Spinal cord (tissue), 10 donors: ENCODE results near the gene RBL1. TPM values are rescaled to one million over a fixed set of nuclear protein-coding genes. Genes with fewer than 3 reads are reported as not detected.
A peak's percentile ranks its signal among the peaks of the same experiment; 100 is the strongest.

Source experiments
- DNase-seq, 6 donors: peaks; one replicate each; pipeline versions ENCODE4 v3.0.0 to v3.0.0-alpha.2; 2013 to 2015; ENCODE audit warnings: low spot score in 6 of 6, low read depth in 4 of 6
- H3K27ac ChIP-seq: one replicate; pipeline ENCODE4 v1.5.1; 2013; ENCODE audit warnings: low read depth, low read length, control low read depth
- H3K27me3 ChIP-seq: one replicate; pipeline ENCODE4 v1.6.1; 2013; ENCODE audit warnings: low read length; ENCODE audit not compliant: control insufficient read depth, insufficient read depth
- H3K36me3 ChIP-seq: one replicate; pipeline ENCODE4 v1.6.1; 2013; ENCODE audit warnings: low read length; ENCODE audit not compliant: control insufficient read depth, insufficient read depth
- H3K4me1 ChIP-seq: one replicate; pipeline ENCODE4 v1.6.1; 2013; ENCODE audit warnings: low read length; ENCODE audit not compliant: control insufficient read depth, insufficient read depth
- H3K4me3 ChIP-seq: one replicate; pipeline ENCODE4 v1.5.1; 2013; ENCODE audit warnings: low read depth, low read length, control low read depth
- H3K9me3 ChIP-seq: one replicate; pipeline ENCODE4 v1.6.1; 2013; ENCODE audit warnings: low read length; ENCODE audit not compliant: control insufficient read depth, insufficient read depth
- WGBS: methylation state at CpG from one replicate; pipeline ENCODE4 v1.1.5; 2013; ENCODE audit warnings: missing lambda C conversion rate; ENCODE audit not compliant: insufficient coverage; 5-methylcytosine and 5-hydroxymethylcytosine counted together
- polyA plus RNA-seq, 2 donors: library from polyadenylated mRNA; unstranded; fragments of 120-200 nt; gene quantifications; one replicate each; pipeline ENCODE4 v1.2.1, GENCODE V29; 2013; ENCODE audit not compliant: insufficient read length in 2 of 2
- small RNA-seq: library from RNA; depleted of rRNA; stranded (forward); fragments of <200 nt; gene quantifications from one replicate; pipeline ENCODE3, GENCODE V24; 2014; ENCODE audit warnings: low replicate concordance
- total RNA-seq, 2 donors: library from RNA; depleted of rRNA in 1 of 2; stranded (reverse); fragments of 120-200 nt in 1 of 2; fragments of >200 nt in 1 of 2; gene quantifications; one replicate each; pipeline versions ENCODE4 v1.2.3 to v1.2.4, GENCODE V29; 2013 to 2014
- donor health status: healthy.

Gene RBL1
- total and polyA plus RNA-seq, 4 donors: 6.4 to 15.4 (median 11.3) TPM

- no peaks in the 10 kb centered on the region for H3K4me1 ChIP-seq
- H3K36me3 ChIP-seq: no peaks in the 10 kb centered on the region
- no peaks in the 10 kb centered on the region for H3K27me3 ChIP-seq
- no peak overlapping the region for H3K4me3 ChIP-seq
- H3K27ac ChIP-seq: no peak overlapping the region
- DNase-seq: no peak
- WGBS: 89% methylated on average over 10 of the region's 10 CpGs
- H3K9me3 ChIP-seq: no peaks in the 10 kb centered on the region
Observed at GRCh38 chr20:36957875-36958667, 137.7 kb downstream of the RBL1 start.

- Histone ChIP-seq H3K4me3 (no peak overlapping the region), H3K4me1 (peaks cover 3% of the 10 kb centered on the region), H3K36me3 (no peaks in the 10 kb centered on the region), H3K27me3 (no peaks in the 10 kb centered on the region), H3K27ac (no peak overlapping the region), H3K9me3 (no peaks in the 10 kb centered on the region)
- no peak for DNase-seq
- no CpG with 5 or more reads among the region's 2 CpGs for whole genome bisulfite sequencing
Observed at GRCh38 chr20:36956674-36957073, 139.1 kb downstream of the RBL1 start.

GRCh38 chr20:36956016-36956415, 139.8 kb downstream of the RBL1 start:
- Histone ChIP-seq H3K27me3 (no peaks in the 10 kb centered on the region), H3K36me3 (no peaks in the 10 kb centered on the region), H3K27ac (no peak overlapping the region), H3K9me3 (no peaks in the 10 kb centered on the region), H3K4me3 (no peak overlapping the region), H3K4me1 (peaks cover 3% of the 10 kb centered on the region)
- 86% methylated on average over 1 of the region's 3 CpGs for WGBS
- DNase-seq: no peak

GRCh38 chr20:36951979-36952738, 143.6 kb downstream of the RBL1 start:
- peak overlapping the region; percentile 70 for H3K27ac ChIP-seq
- 0% methylated on average over 5 of the region's 11 CpGs for WGBS
- DNase-seq: no peak

GRCh38 chr20:36951198-36951978, 144.4 kb downstream of the RBL1 start, which contains the start of gene SAMHD1:
Gene SAMHD1, minus strand, starts transcription at chr20:36951708. Its CDS starts 65 bp downstream, at chr20:36951643.
- peak; percentile 84 to 98 (median 88) for DNase-seq
- Histone ChIP-seq H3K4me1 (peaks cover 3% of the 10 kb centered on the region), H3K9me3 (no peaks in the 10 kb centered on the region), H3K27ac (peak within 1 kb of the TSS; percentile 81), H3K4me3 (peak within 1 kb of the TSS; percentile 96), H3K36me3 (no peaks in the 10 kb centered on the region), H3K27me3 (no peaks in the 10 kb centered on the region)
- 0% methylated on average over 66 of the region's 66 CpGs for WGBS

More at GRCh38 chr20:36951979-36952738, 143.6 kb downstream of the RBL1 start:
- Histone ChIP-seq H3K9me3 (no peaks in the 10 kb centered on the region), H3K4me1 (peaks cover 3% of the 10 kb centered on the region), H3K27me3 (no peaks in the 10 kb centered on the region), H3K36me3 (no peaks in the 10 kb centered on the region), H3K4me3 (peak overlapping the region; percentile 96)

GRCh38 chr20:36950414-36951197, 145.2 kb downstream of the RBL1 start:
- Histone ChIP-seq H3K4me1 (peaks cover 3% of the 10 kb centered on the region), H3K27ac (peak overlapping the region; percentile 81), H3K36me3 (peaks cover 4% of the 10 kb centered on the region), H3K4me3 (peak overlapping the region; percentile 96), H3K27me3 (no peaks in the 10 kb centered on the region), H3K9me3 (no peaks in the 10 kb centered on the region)
- DNase-seq: peak in 2 of 6 donors; percentile 19 to 44
- WGBS: 0% methylated on average over 20 of the region's 24 CpGs

Small RNA genes lying within 50 kb of the gene (small RNA-seq; reads per million reads assigned to genes)
- not detected for gene RPS3AP3

Other genes with a start within 250 kb of the RBL1 start
- under 1 TPM; 0.28 to 0.40 TPM for gene TLDC2, start 219.9 kb downstream of the RBL1 start, total RNA-seq
- 1 to 10 TPM in 1 of 2 donors, under 1 TPM in 1; 0.95 to 2.5 TPM for gene TLDC2, start 219.9 kb downstream of the RBL1 start, polyA plus RNA-seq
- 100 to 1,000 TPM in 1 of 2 donors, 10 to 100 TPM in 1; 42.0 to 125 TPM for gene SAMHD1, start 144.3 kb downstream of the RBL1 start, total RNA-seq
- gene SAMHD1, start 144.3 kb downstream of the RBL1 start, polyA plus RNA-seq: 10 to 100 TPM; 45.1 to 45.4 TPM
- 100 to 1,000 TPM; 135 to 233 TPM for gene RPN2, start 83.3 kb upstream of the RBL1 start, total RNA-seq
- gene RPN2, start 83.3 kb upstream of the RBL1 start, polyA plus RNA-seq: 100 to 1,000 TPM; 171 to 177 TPM
- 1 to 10 TPM; 4.8 to 8.2 TPM for gene MROH8, start 83.6 kb upstream of the RBL1 start, total RNA-seq
- gene MROH8, start 83.6 kb upstream of the RBL1 start, polyA plus RNA-seq: 10 to 100 TPM in 1 of 2 donors, 1 to 10 TPM in 1; 8.2 to 11.1 TPM
- not detected for gene GHRH, start 165.8 kb upstream of the RBL1 start, total RNA-seq
- gene GHRH, start 165.8 kb upstream of the RBL1 start, polyA plus RNA-seq: not detected
- 10 to 100 TPM; 26.3 to 26.6 TPM for gene MANBAL, start 193.7 kb upstream of the RBL1 start, total RNA-seq
- 10 to 100 TPM; 79.8 to 84.1 TPM for gene MANBAL, start 193.7 kb upstream of the RBL1 start, polyA plus RNA-seq